HG03175 (cell line): Measurements from ENCODE around the gene FRYL.
"Not testable (repeated sequence)": the region's sequence is repeated elsewhere in the genome, so short reads cannot be mapped to it uniquely, and the experiment has no call there.

ENCODE experiments used
- ATAC-seq: cut with Tn5 transposase; IDR thresholded peaks from one replicate; pipeline ENCODE4 v1.9.1; 2021; ENCODE audit warnings: mild to moderate bottlenecking, moderate library complexity; ENCODE audit not compliant: unreplicated experiment

Gene FRYL

GRCh38 chr4:48668254-48669017 lies 111.6 kb downstream of the FRYL start:
- ATAC-seq, result no peak

GRCh38 chr4:48667148-48667547 lies 112.9 kb downstream of the FRYL start:
- ATAC-seq, result no peak

GRCh38 chr4:48665555-48666186 lies 114.4 kb downstream of the FRYL start:
- no peak for ATAC-seq

GRCh38 chr4:48664938-48665337 lies 115.1 kb downstream of the FRYL start:
- ATAC-seq, result no peak

GRCh38 chr4:48661391-48661790 lies 118.7 kb downstream of the FRYL start:
- no peak for ATAC-seq

GRCh38 chr4:48660347-48660746 lies 119.7 kb downstream of the FRYL start:
- ATAC-seq, result no peak

GRCh38 chr4:48654015-48654664 lies 125.9 kb downstream of the FRYL start:
- no peak for ATAC-seq

GRCh38 chr4:48653217-48654014 lies 126.7 kb downstream of the FRYL start:
- no peak for ATAC-seq

- no peak for ATAC-seq
These were observed 128.2 kb downstream of the FRYL start for GRCh38 chr4:48651914-48652313.

- ATAC-seq, result no peak
These were observed 130.6 kb downstream of the FRYL start for GRCh38 chr4:48649505-48649904.

GRCh38 chr4:48645225-48645794 lies 134.8 kb downstream of the FRYL start:
- ATAC-seq, result no peak

GRCh38 chr4:48642421-48643374 lies 137.4 kb downstream of the FRYL start:
- no peak for ATAC-seq

- no peak for ATAC-seq
These were observed 138.7 kb downstream of the FRYL start for GRCh38 chr4:48641401-48641800.

GRCh38 chr4:48640699-48641098 lies 139.4 kb downstream of the FRYL start:
- no peak for ATAC-seq

- ATAC-seq, result no peak
These were observed 139.9 kb downstream of the FRYL start for GRCh38 chr4:48640225-48640624.

- no peak for ATAC-seq
These were observed 140.3 kb downstream of the FRYL start for GRCh38 chr4:48639807-48640206.

- ATAC-seq, result not testable (repeated sequence)
These were observed 141.5 kb downstream of the FRYL start for GRCh38 chr4:48638586-48638985.

- no peak for ATAC-seq
These were observed 143.2 kb downstream of the FRYL start for GRCh38 chr4:48636911-48637310.

- ATAC-seq, result no peak
These were observed 144.1 kb downstream of the FRYL start for GRCh38 chr4:48635980-48636379.

- ATAC-seq, result no peak
These were observed 144.8 kb downstream of the FRYL start for GRCh38 chr4:48635310-48635709.
